ENCODE results near the gene CDC34.

GRCh38 chr19:483332-484072, 48.1 kb upstream of the CDC34 start:
- TF ChIP-seq POLR2A (IDR thresholded peaks at IDR 0.05; ENCODE audit: low read depth, low read length) (no peak), PAX5 (IDR thresholded peaks at IDR 0.05; ENCODE audit: insufficient read depth, low read length, severe bottlenecking) (no peak), POLR2AphosphoS5 (IDR thresholded peaks at IDR 0.05; ENCODE audit: low read depth, low read length) (no peak), SPI1 (IDR thresholded peaks at IDR 0.05; ENCODE audit: low read depth, low read length) (no peak), TAF1 (IDR thresholded peaks at IDR 0.05; ENCODE audit: low read depth, low read length) (no peak), POU2F2 (IDR thresholded peaks at IDR 0.05; ENCODE audit: low read depth, low read length) (no peak)
